Colonic mucosa (tissue), 4 donors: Measurements from ENCODE around the gene KRTAP4-9. TPM values are rescaled to one million over a fixed set of nuclear protein-coding genes. Genes with fewer than 3 reads are reported as not detected.
"Not testable (repeated sequence)": the region's sequence is repeated elsewhere in the genome, so short reads cannot be mapped to it uniquely, and the experiment has no call there.

Experiments
- DNase-seq: peaks from one replicate; pipeline ENCODE4 v3.0.0-alpha.2; 2020
- H3K27ac ChIP-seq: fragments of 200-600 bp; one replicate; pipeline ENCODE4 v1.8.0; 2021
- H3K27me3 ChIP-seq: fragments of 200-600 bp; one replicate; pipeline ENCODE4 v1.8.0; 2021
- H3K36me3 ChIP-seq: fragments of 200-600 bp; one replicate; pipeline ENCODE4 v1.8.0; 2021
- H3K4me1 ChIP-seq: fragments of 200-600 bp; one replicate; pipeline ENCODE4 v1.8.0; 2021; ENCODE audit warnings: mild to moderate bottlenecking
- H3K4me3 ChIP-seq: fragments of 200-600 bp; one replicate; pipeline ENCODE4 v1.8.0; 2021
- H3K9ac ChIP-seq, 2 donors: one replicate each; pipeline ENCODE4 v1.7.0; 2013; ENCODE audit warnings: control low read depth in 2 of 2, low read depth in 2 of 2, low read length in 2 of 2
- H3K9me3 ChIP-seq: fragments of 200-600 bp; one replicate; pipeline ENCODE4 v1.8.0; 2021
- CTCF ChIP-seq: fragments of 200-600 bp; IDR thresholded peaks from one replicate; pipeline ENCODE4 v1.8.0; 2022; ENCODE audit warnings: antibody characterized with exemption, mild to moderate bottlenecking
- intact Hi-C: fragments of 100-400 bp; cut with DNase I; formaldehyde crosslinking; loops from one replicate; pipeline ENCODE4 v1.14.1; 2022
- total RNA-seq, 2 donors: library from RNA; stranded (reverse); fragmentation: NEBNext Ultra II Directional in 1 of 2; extraction: Animal tissue kit (Norgen Biotek cat#: 25700) in 1 of 2; gene quantifications; one replicate each; pipeline ENCODE4 v1.2.1, GENCODE V29; 2021
- donor health status: healthy.
- donor health status: DM: no; HTN: no; CAD: no.
- donor health status: DM: no; HTN: no; CAD: no.

Gene KRTAP4-9
- total RNA-seq, 2 donors from 2014 or later: not detected

GRCh38 chr17:41096055-41096454, 9.1 kb upstream of the KRTAP4-9 start:
- DNase-seq: no peak
- H3K4me3 ChIP-seq: no peak overlapping the region
- H3K27ac ChIP-seq: no peak overlapping the region
- intact Hi-C loops: no loop called here
- no peak for TF ChIP-seq CTCF
- H3K9me3 ChIP-seq: no peaks in the 10 kb centered on the region
- H3K4me1 ChIP-seq: no peaks in the 10 kb centered on the region
- no peak overlapping the region for H3K9ac ChIP-seq
- no peaks in the 10 kb centered on the region for H3K36me3 ChIP-seq
- no peaks in the 10 kb centered on the region for H3K27me3 ChIP-seq

- Histone ChIP-seq H3K36me3 (no peaks in the 10 kb centered on the region), H3K4me3 (no peak within 1 kb of the TSS), H3K27me3 (no peaks in the 10 kb centered on the region), H3K9ac (no peak within 1 kb of the TSS), H3K27ac (no peak within 1 kb of the TSS), H3K9me3 (no peaks in the 10 kb centered on the region), H3K4me1 (no peaks in the 10 kb centered on the region)
- TF ChIP-seq CTCF: no peak
- no peak for DNase-seq
- intact Hi-C loops: no loop called here
Measured at GRCh38 chr17:41098042-41098441, 7.1 kb upstream of the KRTAP4-9 start, which contains the start of gene KRTAP4-8. Gene KRTAP4-8 (minus strand): TSS chr17:41098142. CDS start chr17:41098084, 58 bp downstream.

- no peaks in the 10 kb centered on the region for H3K9me3 ChIP-seq
- H3K27me3 ChIP-seq: no peaks in the 10 kb centered on the region
- no peak overlapping the region for H3K27ac ChIP-seq
- H3K9ac ChIP-seq: no peak overlapping the region
- no peak overlapping the region for H3K4me3 ChIP-seq
- intact Hi-C loops: no loop called here
- no peaks in the 10 kb centered on the region for H3K36me3 ChIP-seq
- TF ChIP-seq CTCF: no peak
- no peak for DNase-seq
- no peaks in the 10 kb centered on the region for H3K4me1 ChIP-seq
Measured at GRCh38 chr17:41098481-41098880, 6.7 kb upstream of the KRTAP4-9 start.

GRCh38 chr17:41099682-41100480, 5.3 kb upstream of the KRTAP4-9 start:
- H3K36me3 ChIP-seq, H3K9me3 ChIP-seq, H3K4me3 ChIP-seq, DNase-seq, H3K4me1 ChIP-seq, intact Hi-C loops, H3K9ac ChIP-seq, H3K27me3 ChIP-seq, H3K27ac ChIP-seq: not testable (repeated sequence)

- intact Hi-C loops: no loop called here
- Histone ChIP-seq H3K4me3 (no peak within 1 kb of the TSS), H3K4me1 (no peaks in the 10 kb centered on the region), H3K36me3 (no peaks in the 10 kb centered on the region), H3K27me3 (no peaks in the 10 kb centered on the region), H3K9me3 (no peaks in the 10 kb centered on the region), H3K9ac (no peak within 1 kb of the TSS), H3K27ac (no peak within 1 kb of the TSS)
- TF ChIP-seq CTCF: no peak
- no peak for DNase-seq
Measured at GRCh38 chr17:41101586-41102259, 3.5 kb upstream of the KRTAP4-9 start, which contains the start of gene KRTAP4-16. Gene KRTAP4-16 (minus strand): TSS chr17:41102209. CDS start chr17:41102209, 0 bp downstream.

- Histone ChIP-seq H3K27me3 (no peaks in the 10 kb centered on the region), H3K36me3 (no peaks in the 10 kb centered on the region), H3K27ac (no peak overlapping the region), H3K9ac (no peak overlapping the region), H3K4me1 (no peaks in the 10 kb centered on the region), H3K4me3 (no peak overlapping the region), H3K9me3 (no peaks in the 10 kb centered on the region)
- TF ChIP-seq CTCF: no peak
- no peak for DNase-seq
- intact Hi-C loops: no loop called here
Measured at GRCh38 chr17:41103896-41104295, 1.3 kb upstream of the KRTAP4-9 start.

- H3K4me1 ChIP-seq, H3K9ac ChIP-seq, H3K9me3 ChIP-seq, H3K27me3 ChIP-seq, H3K27ac ChIP-seq, intact Hi-C loops, H3K36me3 ChIP-seq, H3K4me3 ChIP-seq, DNase-seq: not testable (repeated sequence)
Measured at GRCh38 chr17:41104386-41105038, 677 bp upstream of the KRTAP4-9 start.
